Adrenal gland (tissue), 12 donors: ENCODE results near the gene PPP2R5B. TPM values are rescaled to one million over a fixed set of nuclear protein-coding genes. Genes with fewer than 3 reads are reported as not detected.

Experiments used
- DNase-seq, 7 donors: peaks; one replicate each; pipeline ENCODE4 v3.0.0-alpha.2; 2019 to 2020
- H3K27ac ChIP-seq, 5 donors: fragments of 200-600 bp; sonication (generic) in 4 of 5; 1 replicate in 3 of 5; 2 replicates in 2 of 5; pipeline versions ENCODE4 v1.5.1 to v1.8.0; 2016 to 2020; ENCODE audit warnings: mild to moderate bottlenecking in 1 of 5
- H3K27me3 ChIP-seq: fragments of 200-600 bp; 2 replicates; pipeline ENCODE4 v1.8.0; 2021
- H3K36me3 ChIP-seq, 2 donors: fragments of 200-600 bp; replicated peaks in 1 of 2; 1 replicate in 1 of 2; 2 replicates in 1 of 2; pipeline versions ENCODE4 v1.5.1 to v1.8.0; 2018 to 2022
- H3K4me1 ChIP-seq, 2 donors: fragments of 200-600 bp; replicated peaks in 1 of 2; 1 replicate in 1 of 2; 2 replicates in 1 of 2; pipeline versions ENCODE4 v1.5.1 to v1.8.0; 2018 to 2021
- H3K4me3 ChIP-seq, 4 donors: fragments of 200-600 bp; sonication (generic) in 3 of 4; one replicate each; pipeline ENCODE4 v1.5.1; 2016 to 2018
- H3K9me3 ChIP-seq, 3 donors: fragments of 200-600 bp; sonication (generic) in 1 of 3; replicated peaks in 1 of 3; 1 replicate in 2 of 3; 2 replicates in 1 of 3; pipeline versions ENCODE4 v1.5.1 to v1.8.0; 2016 to 2021
- POLR2A ChIP-seq, 2 donors: fragments of 450-650 bp; IDR thresholded peaks; one replicate each; pipeline ENCODE4 v1.6.1; 2017; ENCODE audit warnings: antibody characterized with exemption in 2 of 2, mild to moderate bottlenecking in 2 of 2, moderate library complexity in 1 of 2
- WGBS, 4 donors: extraction: QIAGEN DNeasy Blood & Tissue Kit in 2 of 4; methylation state at CpG; one replicate each; pipeline versions ENCODE4 v1.1.5 to v1.1.7; 2013 to 2017; 5-methylcytosine and 5-hydroxymethylcytosine counted together
- intact Hi-C, 2 donors: fragments of 100-400 bp; cut with DNase I; formaldehyde crosslinking; loops; one replicate each; pipeline versions ENCODE4 v1.14.1 to v1.15.0; 2022 to 2023
- polyA plus RNA-seq, 3 donors: library from polyadenylated mRNA; stranded (reverse); fragments of 200-250 nt in 2 of 3; fragments of 350-450 nt in 1 of 3; fragmentation: Illumina TruSeq in 1 of 3; extraction: RNeasy Lipid Tissue Mini Kit (QIAGEN cat#74804) in 1 of 3; gene quantifications; one replicate each; pipeline ENCODE4 v1.2.3, GENCODE V29; 2013 to 2014
- total RNA-seq, 9 donors: library from RNA; depleted of rRNA in 4 of 9; stranded (reverse); fragments of >200 nt in 4 of 9; fragments of 120-200 nt in 1 of 9; fragmentation: NEBNext Ultra II Directional in 1 of 9; extraction: Animal tissue kit (Norgen Biotek cat#: 25700) in 1 of 9; gene quantifications; one replicate each; pipeline versions ENCODE4 v1.1.0 to v1.2.4, GENCODE V29; 2013 to 2023
- TF ChIP-seq, protein P1 (sequence below), 6 experiments: fragments of 450-650 bp in 4 of 6; fragments of 200-600 bp in 2 of 6; sonication (generic) in 1 of 6; IDR thresholded peaks; 1 replicate in 5 of 6; 2 replicates in 1 of 6; pipeline versions ENCODE4 v1.5.1 to v1.8.0; 2016 to 2021; ENCODE audit warnings: antibody characterized with exemption in 6 of 6, mild to moderate bottlenecking in 2 of 6, moderate library complexity in 1 of 6
- donor health status: healthy with polysubstance abuse.
- donor health status: Bipolar disorder and iron deficiency.
- donor health status: DM: yes; HTN: yes; CAD: no.
- donor health status: DM: no; HTN: no; CAD: no.
- donor health status: DM: no; HTN: no; CAD: no.
- donor health status: DM: yes; HTN: yes; CAD: no.

The PPP2R5B gene
- total and polyA plus RNA-seq, 12 donors, result 7.8 to 51.3 (median 21.2) TPM

DNA sequence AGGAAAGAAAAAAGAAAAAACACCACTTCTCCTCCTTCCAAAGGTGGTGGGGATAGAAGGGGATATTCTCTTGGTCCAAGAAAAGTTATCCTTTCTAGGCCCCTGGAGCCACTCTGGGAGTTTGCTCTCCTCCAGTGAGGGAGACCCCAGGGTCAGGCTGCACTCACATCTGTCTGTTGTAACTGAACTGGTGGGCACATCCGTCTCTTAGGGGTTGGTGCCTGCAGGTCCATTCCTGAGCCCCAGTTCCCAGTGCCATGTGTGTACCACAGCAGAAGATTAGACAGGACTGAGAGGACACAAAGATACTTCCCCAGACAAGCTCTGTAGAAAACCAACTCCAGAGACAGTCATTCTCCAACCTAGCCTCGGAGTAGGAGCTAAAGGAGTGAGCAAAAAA, 4.4 kb upstream of the PPP2R5B start:
- no peak for DNase-seq
- WGBS, 4 donors, result 75 to 100% (median 85%) methylated on average over 1 to 2 of the region's 2 CpGs
- Histone ChIP-seq H3K4me1 (peaks cover 8 to 32% of the 10 kb centered on the region in 2 donors), H3K9me3 (no peaks in the 10 kb centered on the region), H3K36me3 (no peaks in the 10 kb centered on the region), H3K27me3 (no peaks in the 10 kb centered on the region), H3K4me3 (no peak overlapping the region), H3K27ac (no peak overlapping the region)
- intact Hi-C loops, result loop anchor here in 1 of 2 donors (10.0 kb wide), 1 partner anchor 105 kb away; the partner anchor contains the start of gene SNX15
- no peak for TF ChIP-seq POLR2A (IDR thresholded peaks at IDR 0.05)
- TF ChIP-seq, protein P1, sequence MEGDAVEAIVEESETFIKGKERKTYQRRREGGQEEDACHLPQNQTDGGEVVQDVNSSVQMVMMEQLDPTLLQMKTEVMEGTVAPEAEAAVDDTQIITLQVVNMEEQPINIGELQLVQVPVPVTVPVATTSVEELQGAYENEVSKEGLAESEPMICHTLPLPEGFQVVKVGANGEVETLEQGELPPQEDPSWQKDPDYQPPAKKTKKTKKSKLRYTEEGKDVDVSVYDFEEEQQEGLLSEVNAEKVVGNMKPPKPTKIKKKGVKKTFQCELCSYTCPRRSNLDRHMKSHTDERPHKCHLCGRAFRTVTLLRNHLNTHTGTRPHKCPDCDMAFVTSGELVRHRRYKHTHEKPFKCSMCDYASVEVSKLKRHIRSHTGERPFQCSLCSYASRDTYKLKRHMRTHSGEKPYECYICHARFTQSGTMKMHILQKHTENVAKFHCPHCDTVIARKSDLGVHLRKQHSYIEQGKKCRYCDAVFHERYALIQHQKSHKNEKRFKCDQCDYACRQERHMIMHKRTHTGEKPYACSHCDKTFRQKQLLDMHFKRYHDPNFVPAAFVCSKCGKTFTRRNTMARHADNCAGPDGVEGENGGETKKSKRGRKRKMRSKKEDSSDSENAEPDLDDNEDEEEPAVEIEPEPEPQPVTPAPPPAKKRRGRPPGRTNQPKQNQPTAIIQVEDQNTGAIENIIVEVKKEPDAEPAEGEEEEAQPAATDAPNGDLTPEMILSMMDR (IDR thresholded peaks at IDR 0.05), result no peak

DNA sequence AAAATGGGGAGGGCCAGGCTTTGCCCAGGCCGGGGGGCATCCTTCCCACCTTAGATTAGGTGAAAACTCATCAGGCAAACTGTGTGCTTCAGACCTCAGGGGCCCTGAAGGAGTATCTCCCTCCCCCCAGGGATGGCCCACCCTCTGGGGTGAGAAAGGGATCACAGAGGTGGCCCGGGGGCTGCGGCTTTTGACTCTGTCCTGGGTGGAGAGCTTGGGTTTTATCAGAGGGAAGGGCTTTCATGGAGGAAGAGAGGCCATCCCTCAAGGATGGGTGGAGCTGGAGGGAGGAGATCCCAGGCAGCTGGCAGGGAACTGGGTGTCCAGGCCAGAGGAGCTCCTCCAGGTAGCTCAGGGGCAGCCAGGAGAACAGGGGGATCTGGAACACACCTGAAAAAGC, 3.1 kb upstream of the PPP2R5B start:
- WGBS, 4 donors, result 62 to 79% (median 69%) methylated on average over 2 to 3 of the region's 3 CpGs

DNA sequence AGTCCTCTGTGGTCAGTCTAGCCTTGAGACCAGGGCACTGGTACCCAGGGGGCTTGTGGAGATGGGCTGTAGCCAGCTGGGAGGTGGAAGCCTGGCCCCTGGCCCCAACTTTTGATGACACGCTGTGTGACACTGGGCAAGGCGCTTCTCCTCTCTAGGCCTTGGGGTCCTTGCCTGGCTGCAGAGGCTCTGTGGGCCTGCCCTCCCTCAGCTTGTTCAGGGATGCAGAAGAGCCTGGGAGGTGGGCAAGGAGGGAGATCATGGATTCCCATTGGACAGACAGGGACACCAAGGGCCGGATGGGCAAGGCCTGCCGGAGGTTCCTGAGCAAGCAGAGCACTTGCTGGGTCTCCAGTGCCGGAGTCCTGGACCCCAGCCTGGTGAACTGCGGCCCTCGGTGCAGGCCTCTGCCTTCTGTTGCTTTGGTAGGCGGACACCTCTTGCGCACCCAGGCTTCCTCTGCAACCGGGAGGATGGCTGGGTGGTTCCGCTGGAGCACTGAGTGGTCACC, 1.3 kb upstream of the PPP2R5B start:
- 87 to 92% (median 90%) methylated on average over 4 to 11 of the region's 11 CpGs for WGBS, 4 donors
- DNase-seq, result no peak
- H3K27ac ChIP-seq, result peak overlapping the region in 1 of 5 donors; percentile 92
- no peaks in the 10 kb centered on the region for H3K27me3 ChIP-seq
- TF ChIP-seq POLR2A (IDR thresholded peaks at IDR 0.05), result no peak
- TF ChIP-seq, protein P1 (IDR thresholded peaks at IDR 0.05), result no peak
- intact Hi-C loops, result loop anchor here in 1 of 2 donors (10.0 kb wide), 1 partner anchor 102 kb away; the partner anchor contains the start of gene SNX15
- no peaks in the 10 kb centered on the region for H3K9me3 ChIP-seq
- peaks cover 0 to 12% of the 10 kb centered on the region in 2 donors for H3K36me3 ChIP-seq
- no peak overlapping the region for H3K4me3 ChIP-seq
- peaks cover 12 to 23% of the 10 kb centered on the region in 2 donors for H3K4me1 ChIP-seq

More for the DNA sequence above, 3.1 kb upstream of the PPP2R5B start:
- Histone ChIP-seq H3K4me1 (peaks cover 16 to 31% of the 10 kb centered on the region in 2 donors), H3K27ac (no peak overlapping the region), H3K9me3 (no peaks in the 10 kb centered on the region), H3K27me3 (no peaks in the 10 kb centered on the region), H3K4me3 (no peak overlapping the region), H3K36me3 (no peaks in the 10 kb centered on the region)
- TF ChIP-seq, protein P1 (IDR thresholded peaks at IDR 0.05), result no peak
- no peak for TF ChIP-seq POLR2A (IDR thresholded peaks at IDR 0.05)
- DNase-seq, result peak in 1 of 7 donors; percentile 10
- intact Hi-C loops, result loop anchor here in 1 of 2 donors (10.0 kb wide), 1 partner anchor 103 kb away; the partner anchor contains the start of gene SNX15

DNA sequence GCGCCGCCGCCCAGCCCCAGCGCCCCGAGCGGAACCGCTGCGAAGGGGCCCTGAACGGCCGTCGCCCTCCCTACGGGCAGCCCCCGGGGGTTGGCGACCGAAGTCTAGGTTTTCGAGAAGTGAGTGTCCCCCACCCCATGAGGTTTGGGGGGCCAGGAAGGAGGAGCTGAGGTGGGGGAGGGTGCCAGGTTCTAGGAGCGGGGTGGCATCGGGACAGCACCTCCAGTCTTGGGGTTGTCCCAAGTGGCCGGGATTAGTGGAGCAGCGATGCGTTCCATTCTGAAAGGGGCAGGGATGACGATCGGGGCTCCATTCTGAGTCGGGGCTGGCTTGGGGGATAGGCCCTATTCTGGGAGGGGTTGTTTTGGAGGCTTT, 408 bp downstream of the PPP2R5B start:
- intact Hi-C loops, result loop anchor here in 1 of 2 donors (10.0 kb wide), 1 partner anchor 100 kb away; the partner anchor contains the start of gene SNX15
- TF ChIP-seq POLR2A (IDR thresholded peaks at IDR 0.05), result no peak
- TF ChIP-seq, protein P1 (IDR thresholded peaks at IDR 0.05), result peak in 1 of 6 experiments; percentile 5
- H3K27ac ChIP-seq, result peak overlapping the region in 4 of 5 donors; percentile 82 to 92 (median 86)
- H3K4me1 ChIP-seq, result peaks cover 12 to 19% of the 10 kb centered on the region in 2 donors
- no peaks in the 10 kb centered on the region for H3K27me3 ChIP-seq
- 0 to 2% (median 0%) methylated on average over 7 to 24 of the region's 24 CpGs; no CpG with 5 or more reads in 1 of the 4 donors for WGBS, 4 donors
- peaks cover 0 to 26% of the 10 kb centered on the region in 2 donors for H3K36me3 ChIP-seq
- peak overlapping the region; percentile 3 to 93 (median 62) for H3K4me3 ChIP-seq
- peak in 4 of 7 donors; percentile 35 to 48 (median 40) for DNase-seq
- no peaks in the 10 kb centered on the region for H3K9me3 ChIP-seq
